Inflammatory macrophage (primary cell): ENCODE results near the gene UCP3.

Experiments used
- DNase-seq, 2 donors: peaks; one replicate each; pipeline ENCODE4 v3.0.0-alpha.2; 2020 to 2022

The UCP3 gene

DNA sequence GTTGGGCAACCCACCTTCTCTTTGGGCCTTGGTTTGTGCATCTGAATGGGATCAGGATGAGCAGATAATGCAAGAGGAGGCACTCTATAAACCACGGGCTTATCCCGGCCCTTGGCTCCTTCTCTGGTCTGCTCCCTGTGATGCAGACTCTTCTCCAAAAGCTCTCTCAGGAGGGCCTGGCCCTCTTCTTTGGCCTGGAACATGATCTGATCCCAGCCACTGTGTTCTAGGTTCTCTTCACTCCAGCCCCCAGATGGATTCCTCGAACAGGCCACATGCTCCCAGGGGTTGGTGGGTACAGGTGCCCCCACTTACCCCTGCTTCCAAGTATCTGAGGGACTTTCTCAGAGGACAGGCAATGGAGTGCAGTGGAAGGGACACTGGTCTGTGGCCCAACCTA is 8.7 kb upstream of the UCP3 start:
- no peak for DNase-seq

DNA sequence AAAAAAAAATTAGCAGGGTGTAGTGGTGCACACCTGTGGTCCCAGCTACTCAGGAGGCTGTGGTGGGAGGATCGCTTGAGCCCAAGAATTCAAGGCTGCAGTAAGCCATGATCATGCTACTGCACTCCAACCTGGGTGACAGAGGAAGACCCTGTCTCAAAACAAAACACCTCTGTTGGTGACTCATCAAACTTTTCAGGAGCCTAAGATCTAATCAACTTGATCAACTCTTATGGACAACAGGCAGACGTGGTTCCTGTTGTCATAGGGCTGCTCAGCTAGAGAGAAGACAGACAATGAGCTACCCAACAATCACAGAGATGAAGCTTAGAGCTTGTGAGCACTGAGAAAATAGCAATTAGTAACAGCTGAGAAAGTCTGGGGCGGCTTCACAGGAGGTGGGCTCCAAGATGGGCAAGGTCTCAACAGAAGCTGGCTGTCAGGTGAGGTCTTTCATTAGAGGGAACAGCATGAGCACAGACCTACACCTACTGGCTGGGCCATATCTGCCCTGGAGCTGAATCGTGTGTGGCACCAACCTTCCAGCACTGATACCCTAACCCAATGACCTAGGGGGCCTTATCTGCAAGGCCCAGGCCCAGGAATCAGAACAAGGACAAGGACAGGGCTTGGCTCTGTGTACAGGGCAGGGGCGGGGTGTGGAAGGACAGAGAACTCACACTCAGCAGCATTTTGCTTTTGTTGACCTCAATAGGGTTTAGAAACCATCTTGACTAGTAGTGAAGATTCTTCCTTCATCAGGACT is 7.2 kb upstream of the UCP3 start:
- no peak for DNase-seq

DNA sequence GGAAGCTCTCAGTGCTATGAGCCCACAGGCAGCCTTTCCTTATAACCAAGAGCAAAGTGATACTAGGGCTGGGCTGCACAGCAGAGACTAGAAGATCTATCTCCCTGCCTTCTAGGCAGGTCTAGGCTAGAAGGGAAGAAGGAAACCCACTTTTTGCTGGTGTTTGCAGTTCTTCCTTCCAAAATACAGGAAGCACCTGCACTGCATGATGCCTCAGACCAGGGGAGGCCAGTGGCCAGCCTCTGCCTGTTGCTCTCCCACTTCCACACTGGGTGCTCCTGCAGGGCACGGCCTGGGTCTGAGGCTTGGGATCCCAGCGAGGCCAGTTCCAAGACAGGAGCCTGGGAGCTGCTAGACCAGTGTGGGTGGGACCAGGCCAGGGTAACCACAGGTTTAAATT is 6.0 kb upstream of the UCP3 start:
- peak in 1 of 2 donors; percentile 37 for DNase-seq

DNA sequence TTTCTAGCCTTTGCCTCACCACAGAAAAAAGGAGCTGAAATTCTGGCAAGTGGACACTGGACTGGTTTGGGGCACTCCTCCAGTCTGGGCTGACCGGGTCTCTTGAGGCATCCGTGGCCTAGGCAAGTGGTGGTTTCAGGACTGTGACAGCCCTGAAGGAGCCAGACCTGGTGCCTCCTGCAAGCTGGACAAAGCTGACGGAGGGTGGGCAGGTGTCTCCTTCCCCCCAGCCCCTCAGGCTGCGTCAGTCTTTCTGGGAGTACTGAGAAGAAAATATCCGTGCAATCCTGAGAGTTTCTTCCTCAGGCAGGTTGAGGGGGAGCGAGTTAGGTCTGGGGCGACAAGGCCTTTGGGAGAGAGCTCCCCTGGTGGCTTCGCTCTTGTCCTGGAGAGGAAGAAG is 4.3 kb upstream of the UCP3 start:
- no peak for DNase-seq

DNA sequence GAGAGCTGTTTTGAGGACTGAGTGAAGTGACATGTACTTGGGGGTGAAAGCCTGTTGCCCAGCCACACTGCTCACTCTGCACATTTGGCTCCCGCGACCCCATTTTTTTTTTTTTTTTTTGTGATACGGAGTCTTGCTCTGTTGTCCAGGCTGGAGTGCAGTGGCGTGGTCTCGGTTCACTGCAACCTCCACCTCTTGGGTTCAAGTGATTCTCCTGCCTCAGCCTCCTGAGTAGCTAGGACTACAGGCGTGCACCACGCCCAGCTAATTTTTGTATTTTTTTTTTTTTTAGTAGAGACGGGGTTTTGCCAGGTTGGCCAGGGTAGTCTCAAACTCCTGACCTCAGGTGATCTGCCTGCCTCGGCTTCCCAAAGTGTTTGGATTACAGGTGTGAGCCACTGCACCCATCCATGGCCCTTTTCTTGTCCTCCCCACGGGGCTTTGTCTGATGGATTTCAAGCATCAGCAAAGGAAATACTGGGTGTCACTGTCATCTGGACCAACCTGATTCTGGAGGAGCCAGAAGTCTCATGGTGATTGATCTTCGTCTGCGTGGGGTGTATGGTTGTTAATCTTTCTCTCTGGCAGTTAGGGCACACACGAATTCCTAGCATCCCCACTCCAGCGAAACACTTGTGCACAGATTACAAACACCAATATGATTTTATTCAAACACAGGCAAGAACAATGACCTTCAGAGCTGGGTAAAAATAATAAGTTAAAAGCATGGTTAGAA is 3.4 kb upstream of the UCP3 start:
- no peak for DNase-seq

DNA sequence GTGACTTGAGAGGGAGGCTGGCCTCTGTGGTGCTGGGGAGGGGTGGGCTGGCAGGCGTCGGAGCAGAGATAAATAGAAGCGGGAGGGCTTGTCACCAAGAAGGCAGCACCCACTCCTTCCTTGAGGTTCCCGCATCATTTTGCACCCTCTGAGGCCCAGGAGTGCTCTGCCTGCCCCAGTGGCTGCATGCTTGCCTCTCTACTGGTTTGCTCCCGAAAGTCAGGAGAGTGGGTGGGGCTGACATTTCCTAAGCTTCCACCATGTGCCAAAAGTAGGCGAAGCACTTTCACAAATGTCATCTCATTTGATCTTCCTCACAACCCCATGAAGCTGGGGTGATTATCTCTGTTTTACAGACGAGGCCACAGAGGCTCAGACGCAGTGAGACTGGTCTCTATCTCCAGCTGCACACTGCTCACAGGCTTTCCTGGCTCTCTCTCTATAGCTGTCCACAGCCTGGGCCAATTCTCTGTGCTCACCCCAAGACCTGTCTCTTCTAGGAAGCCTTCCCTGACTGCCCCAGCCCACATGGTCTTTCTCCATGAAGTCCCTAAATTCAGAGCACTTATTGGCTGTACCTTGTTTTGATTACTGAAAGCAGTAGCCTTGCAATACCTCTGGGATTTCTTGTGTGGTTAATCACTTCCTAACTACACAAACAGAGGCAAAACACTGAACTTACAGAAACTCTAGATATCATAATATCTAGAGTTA is 2.6 kb upstream of the UCP3 start:
- DNase-seq, result peak in 1 of 2 donors; percentile 53

DNA sequence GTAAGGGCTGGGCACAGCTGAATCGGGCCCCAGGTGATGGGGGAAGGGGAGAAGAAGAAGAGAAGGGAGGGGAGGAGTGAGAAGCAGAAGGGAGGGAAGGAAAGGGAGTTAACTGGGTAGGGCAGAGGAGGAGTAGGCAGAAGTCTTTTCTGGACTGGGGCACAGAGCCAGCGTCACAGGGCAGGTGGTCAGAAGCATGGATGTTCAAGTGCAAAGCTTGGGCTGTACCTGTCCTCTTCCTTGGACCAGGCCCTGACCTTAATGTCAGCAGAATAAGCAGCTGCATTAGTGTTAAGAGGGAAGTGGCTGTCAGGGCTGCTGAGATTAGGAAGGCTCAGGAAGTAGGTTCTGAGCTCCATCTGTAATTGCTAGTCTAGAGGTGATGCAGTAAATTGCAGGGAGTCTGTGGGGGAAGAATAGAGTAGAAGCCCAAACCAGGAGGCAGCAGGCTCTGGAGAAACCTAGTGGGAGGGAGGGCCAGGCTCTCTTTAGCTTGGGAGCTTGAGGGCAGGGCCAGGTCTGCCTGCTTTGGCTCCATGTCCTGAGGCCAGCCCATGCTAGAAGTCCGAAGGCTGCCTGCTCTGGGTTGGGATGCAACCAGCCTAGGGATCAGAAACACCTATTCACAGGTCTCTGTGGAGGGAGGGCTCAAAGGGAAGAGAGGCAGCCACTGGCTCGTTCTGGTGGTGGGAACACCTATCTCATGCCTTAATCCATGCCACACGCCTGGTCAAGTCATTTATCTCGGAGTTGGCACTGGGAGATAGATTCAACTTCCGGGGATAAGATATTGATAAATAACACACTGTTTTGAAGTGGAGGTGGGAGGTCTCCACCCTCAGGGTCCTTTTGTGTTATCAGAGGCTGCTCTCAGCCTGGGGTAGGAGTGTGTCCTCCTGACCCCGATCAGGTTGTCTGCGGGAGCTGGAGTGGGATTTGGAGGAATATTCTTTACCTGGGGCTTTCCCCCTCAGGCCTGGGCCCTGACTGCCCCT is 1.7 kb upstream of the UCP3 start:
- DNase-seq, result peak in 1 of 2 donors; percentile 28

DNA sequence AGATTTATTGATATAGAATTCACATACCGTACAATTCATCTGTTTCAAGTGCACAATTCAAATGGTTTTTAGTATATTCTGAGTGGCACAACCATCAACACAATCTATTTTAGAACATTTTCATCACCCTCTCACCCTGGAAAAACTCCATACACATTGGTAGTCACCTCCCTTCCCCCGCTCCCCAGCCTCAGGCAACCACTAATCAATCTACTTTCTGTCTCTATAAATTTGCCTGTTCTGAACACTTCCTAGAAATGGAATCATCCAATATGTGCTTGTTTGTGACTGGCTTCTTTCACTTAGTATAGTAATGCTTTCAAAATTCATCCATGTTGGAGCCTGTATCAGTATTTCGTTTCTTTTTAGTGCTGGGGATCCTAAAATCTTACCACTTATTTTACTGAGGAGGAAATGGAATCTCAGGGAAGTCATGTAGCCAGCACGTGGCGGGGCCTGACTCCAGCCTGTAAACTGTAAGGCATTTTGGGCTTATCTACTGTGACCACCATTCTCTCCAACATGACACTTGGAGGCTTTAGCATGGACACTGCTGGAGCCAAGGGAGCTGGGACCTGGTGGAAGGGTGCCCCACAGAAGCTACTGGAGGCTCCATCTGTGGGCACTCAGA is 905 bp upstream of the UCP3 start:
- DNase-seq, result no peak

DNA sequence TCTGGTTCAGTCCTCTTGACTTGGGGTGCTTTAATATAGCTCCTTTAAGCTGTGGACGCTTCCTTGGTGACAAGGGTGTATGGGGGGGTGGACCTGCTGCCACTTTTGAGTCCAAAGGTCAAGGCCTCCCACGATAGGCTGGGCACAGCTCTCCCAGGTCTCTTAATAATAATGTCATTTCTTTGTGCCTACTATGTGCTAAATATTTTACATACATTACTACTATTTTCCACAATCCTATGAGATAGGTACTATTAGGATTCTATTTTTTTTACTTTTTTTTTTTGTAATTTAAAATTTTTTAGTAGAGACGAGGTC is 304 bp upstream of the UCP3 start:
- no peak for DNase-seq

DNA sequence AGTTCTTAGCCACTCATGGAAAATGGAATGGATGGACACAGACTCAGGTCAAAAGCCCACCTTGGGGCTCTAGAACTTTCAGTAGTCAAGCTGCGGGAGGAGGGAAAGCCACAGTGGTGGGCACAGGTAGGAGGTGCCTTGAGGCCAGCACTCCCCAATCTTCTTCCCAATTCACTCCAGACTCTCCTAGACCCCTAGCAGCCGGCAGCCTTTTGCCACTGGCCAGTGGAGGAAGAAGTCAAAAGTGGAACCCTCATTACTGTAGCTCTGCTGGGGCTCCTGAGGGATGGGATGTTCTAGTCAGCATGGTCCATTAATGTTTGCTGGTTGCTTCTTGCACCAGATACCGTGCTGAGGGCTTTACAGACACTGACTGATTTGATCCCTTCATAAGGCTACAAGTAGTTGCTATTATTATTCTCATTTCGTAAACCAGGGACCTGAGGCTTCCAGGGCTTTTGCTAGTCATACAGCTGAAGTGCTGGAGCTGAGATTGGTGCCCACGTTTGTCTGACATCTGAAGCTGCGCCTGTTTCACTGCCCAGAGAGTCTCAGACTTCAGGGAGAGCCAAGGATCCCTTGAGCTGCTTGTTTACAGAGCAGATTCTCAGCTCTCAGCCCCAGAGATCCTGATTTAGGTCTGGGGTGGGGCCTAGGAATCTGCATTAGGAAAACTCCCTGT is 1.1 kb downstream of the UCP3 start:
- no peak for DNase-seq

DNA sequence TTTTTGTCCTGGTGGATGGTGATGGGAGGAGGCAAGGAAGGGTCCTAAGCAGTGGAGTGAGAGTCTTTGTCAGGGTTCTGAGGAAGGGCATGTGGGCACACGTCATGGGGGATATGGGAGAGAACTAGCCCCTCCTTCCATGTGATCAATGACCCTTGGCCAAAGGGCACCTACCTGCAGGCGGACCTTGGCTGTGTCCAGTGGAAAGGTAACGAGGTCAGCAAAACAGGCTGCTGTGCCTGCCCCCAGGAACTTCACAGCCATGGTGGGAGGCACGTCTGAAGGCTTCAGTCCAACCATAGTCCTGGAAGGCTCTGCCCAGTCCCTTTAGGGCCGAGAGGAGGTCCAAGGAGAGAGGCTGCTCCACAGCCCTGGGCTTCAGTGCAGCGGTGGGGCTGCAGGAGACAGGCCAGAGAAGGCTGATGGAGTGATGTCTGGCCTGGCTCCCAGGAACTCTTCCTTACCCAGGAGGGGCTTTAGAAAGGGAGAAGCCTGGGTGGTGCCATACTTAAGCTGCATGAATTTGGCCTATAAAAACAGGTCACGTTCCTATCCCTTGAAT is 2.1 kb downstream of the UCP3 start:
- no peak for DNase-seq

DNA sequence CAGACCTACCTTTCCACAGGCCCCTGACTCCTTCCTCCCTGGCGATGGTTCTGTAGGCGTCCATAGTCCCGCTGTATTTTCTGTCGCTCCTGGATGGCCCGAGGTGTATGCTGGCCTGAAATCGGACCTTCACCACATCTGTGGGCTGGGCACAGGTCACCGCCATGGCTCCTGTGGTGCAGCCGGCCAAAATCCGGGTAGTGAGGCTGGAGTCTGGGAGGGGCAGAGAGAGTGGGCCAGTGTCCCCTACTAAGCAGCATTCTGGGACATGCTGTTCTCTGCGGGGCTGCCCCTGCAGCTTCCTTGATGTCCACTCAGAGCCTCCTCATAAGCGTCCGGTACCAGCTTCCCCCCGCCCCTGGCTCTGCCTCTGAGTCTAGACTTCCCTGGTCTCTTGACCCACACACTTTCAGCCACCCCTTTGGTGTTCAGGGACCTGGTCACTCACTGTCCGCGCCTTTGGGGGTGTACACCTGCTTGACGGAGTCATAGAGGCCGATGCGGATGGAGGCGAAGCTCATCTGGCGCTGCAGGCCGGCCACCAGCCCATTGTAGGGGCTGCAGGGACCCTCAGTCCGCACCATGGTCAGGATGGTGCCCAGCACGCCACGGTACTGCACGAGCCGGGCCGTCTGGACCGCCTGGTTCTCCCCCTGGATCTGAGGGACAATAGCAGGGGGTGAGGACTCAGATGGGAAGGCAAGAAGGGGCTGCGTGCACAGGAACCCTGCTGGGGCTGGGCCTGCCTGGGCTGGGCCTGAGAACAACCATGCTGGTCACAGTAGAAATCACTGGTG is 3.0 kb downstream of the UCP3 start:
- DNase-seq, result no peak

DNA sequence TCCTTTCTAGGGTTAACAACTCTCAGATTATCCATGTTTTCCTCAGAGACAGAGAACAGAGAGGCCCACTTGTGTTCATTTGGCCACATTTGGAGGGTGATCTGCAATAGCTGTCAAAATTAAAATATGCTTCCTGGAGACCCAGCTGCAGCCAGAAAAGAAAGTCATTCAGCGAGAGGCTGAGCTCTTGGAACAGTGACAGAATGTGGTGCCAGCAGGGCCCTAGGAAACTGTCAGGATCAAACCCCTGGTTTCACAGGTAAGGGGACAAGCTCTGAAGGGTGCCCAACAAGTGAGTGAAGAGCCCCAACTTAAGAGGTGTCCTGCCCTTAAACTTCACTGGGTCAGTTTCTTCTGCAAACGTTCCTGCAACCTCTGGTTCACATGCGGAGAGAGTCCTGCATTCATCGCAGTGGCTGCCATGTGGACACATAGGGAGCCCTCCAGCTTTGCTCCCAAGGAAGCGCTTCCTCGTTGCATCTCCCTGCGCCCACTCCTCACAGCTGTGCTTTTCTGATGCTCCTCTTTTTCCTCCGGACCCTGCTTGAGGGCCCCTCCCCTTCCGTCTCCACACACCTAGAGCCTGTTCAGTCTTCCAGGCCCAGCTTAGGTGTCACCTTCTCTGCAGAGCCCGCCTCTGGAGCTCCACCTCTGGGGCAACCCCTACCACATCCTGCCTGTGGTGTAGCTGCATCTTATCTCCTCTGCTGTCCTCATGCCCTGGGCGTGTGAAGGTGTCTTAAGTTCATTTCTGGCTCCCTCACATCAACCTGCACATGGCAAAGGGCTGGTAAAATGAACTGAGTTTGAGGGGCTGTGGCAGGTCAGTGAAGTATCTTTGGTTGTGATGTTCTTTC is 3.9 kb downstream of the UCP3 start:
- no peak for DNase-seq

DNA sequence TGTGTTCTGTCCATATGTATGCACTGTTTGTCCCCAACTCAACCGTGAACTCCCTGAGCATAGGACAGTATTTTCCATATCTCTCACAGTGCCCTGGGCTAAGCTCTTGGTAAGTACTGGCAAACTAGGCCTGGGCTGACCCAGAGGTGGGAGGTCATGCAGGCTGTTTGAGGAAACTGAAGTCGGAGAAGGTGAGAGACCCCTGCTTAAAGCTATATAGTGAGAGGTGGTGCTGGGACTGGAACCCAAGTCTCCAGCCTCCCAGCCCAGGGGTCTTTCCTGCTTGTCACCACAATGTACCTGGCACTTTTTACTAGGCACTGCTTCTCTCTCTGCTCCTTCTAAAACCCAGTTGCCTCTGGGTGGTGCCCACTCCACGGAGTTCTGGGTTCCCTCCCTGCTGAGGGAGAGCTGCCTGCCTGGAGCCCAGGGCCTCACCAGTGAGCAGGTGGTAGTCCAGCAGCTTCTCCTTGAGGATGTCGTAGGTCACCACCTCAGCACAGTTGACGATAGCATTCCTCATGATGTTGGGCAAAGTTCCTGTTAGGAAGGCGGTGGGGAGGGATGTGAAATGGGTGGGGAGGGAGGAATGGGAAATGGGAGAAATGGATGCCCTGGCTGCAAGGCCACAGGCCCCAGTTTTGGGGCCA is 4.7 kb downstream of the UCP3 start:
- DNase-seq, result no peak

DNA sequence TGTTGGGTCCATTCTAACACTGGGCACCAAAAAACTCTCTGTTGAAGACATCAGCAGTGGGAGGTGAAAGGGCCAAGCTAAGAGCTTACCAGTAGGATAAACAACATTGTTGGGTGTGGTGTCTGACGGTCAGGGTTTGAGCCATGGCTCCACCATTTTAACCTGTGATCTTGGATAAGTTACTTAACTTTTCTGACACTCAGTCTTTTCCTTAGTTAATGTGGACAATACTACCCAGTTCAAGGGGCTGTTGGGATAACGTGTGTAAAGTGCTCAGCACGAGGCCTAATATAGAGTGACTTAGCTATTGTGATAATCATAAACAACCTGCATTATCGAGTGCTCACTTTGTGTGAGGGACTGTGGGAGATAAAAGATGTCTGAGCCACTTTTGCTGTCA is 6.1 kb downstream of the UCP3 start:
- DNase-seq, result no peak

DNA sequence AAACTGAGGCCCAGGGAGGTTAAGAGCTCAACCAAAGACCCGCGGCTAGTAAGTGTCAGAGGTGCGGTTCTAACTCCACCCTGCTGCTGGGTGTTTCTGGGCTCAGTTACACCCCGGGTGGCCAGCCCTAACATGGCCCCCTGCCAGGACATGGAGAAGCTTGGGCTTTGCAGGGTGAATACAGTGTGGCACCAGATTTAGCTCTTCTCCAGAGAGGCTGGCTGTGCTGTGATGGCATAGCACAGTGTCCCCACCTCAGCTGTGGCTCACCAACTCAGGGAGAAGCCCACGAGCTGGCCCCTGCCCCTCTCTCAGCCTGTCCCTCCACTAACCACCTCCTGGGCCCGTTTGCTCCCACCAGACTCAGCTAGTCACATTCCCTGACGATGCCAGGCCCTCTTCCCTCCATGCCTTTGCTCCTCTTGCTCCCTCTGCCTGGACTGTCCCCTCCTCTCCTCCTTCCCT is 7.0 kb downstream of the UCP3 start:
- DNase-seq, result no peak

DNA sequence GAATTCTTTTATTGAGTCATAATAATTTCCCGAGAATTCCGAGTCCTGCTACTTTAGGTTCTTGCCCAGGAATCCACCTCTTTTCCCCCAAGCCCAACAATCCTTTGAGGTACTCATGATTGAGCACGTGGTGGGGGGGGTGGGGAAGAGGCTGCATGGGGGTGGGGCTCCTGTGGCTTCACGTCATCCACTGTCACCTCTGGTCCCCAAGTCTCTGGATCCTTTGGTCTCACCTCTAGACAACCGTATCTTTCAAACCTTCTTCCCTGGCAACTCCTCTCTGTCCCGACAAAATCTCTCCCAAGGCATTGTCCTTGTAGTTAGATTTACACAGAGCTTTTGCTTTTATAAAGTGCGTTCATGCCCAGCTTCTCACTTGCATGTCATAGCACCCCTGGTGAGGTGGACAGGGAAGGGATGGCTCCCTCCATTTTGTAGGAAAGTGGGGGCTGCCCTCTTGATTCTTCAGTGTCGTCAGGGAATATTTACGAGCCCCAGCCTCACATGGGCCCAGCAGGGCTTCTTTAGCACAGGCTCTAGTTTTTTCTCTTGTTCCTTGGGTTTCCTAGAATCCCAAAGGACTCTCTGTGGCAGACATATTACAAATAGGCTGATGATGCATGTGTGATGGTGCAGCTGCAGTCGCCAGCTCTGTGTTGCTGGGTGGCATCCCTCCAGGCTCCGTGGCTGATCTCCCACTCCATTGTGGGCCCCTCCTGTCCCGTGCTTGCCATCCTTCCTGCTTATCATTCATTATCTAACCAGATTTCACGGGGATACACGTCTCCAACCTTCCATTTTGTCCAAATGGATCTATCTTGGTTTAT is 8.4 kb downstream of the UCP3 start:
- no peak for DNase-seq
